GM18499 (cell line): ENCODE data around the gene TEAD2.

Source experiments
- ATAC-seq: cut with Tn5 transposase; IDR thresholded peaks from one replicate; pipeline ENCODE4 v1.9.1; 2021; ENCODE audit warnings: moderate number of reproducible peaks; ENCODE audit not compliant: insufficient read depth, unreplicated experiment

The TEAD2 gene

GRCh38 chr19:49362048-49362928 is at the start of gene TEAD2:
TSS of gene TEAD2 (minus strand) at chr19:49362416. CDS start at chr19:49360075, 2,341 bp downstream.
- no peak for ATAC-seq

GRCh38 chr19:49411681-49412326 is 49.6 kb upstream of the TEAD2 start:
- no peak for ATAC-seq

GRCh38 chr19:49409441-49410029 is 47.3 kb upstream of the TEAD2 start:
- no peak for ATAC-seq

- ATAC-seq, result no peak
Observed at GRCh38 chr19:49408816-49409440, 46.7 kb upstream of the TEAD2 start.

GRCh38 chr19:49407482-49408015 is 45.3 kb upstream of the TEAD2 start:
- no peak for ATAC-seq

GRCh38 chr19:49407079-49407478 is 44.9 kb upstream of the TEAD2 start:
- ATAC-seq, result no peak

- ATAC-seq, result no peak
Observed at GRCh38 chr19:49403404-49404187, 41.4 kb upstream of the TEAD2 start.

- ATAC-seq, result no peak
Observed at GRCh38 chr19:49400029-49400428, 37.8 kb upstream of the TEAD2 start.

GRCh38 chr19:49398931-49399330 is 36.7 kb upstream of the TEAD2 start:
- ATAC-seq, result no peak

GRCh38 chr19:49398001-49398615 is 35.9 kb upstream of the TEAD2 start:
- ATAC-seq, result no peak

- ATAC-seq, result no peak
Observed at GRCh38 chr19:49396738-49397505, 34.7 kb upstream of the TEAD2 start.

GRCh38 chr19:49395581-49396407 is 33.6 kb upstream of the TEAD2 start:
- no peak for ATAC-seq

GRCh38 chr19:49393881-49394280 is 31.7 kb upstream of the TEAD2 start:
- ATAC-seq, result no peak

GRCh38 chr19:49391581-49392399 is 29.6 kb upstream of the TEAD2 start:
- no peak for ATAC-seq

GRCh38 chr19:49390929-49391359 is 28.7 kb upstream of the TEAD2 start:
- no peak for ATAC-seq

GRCh38 chr19:49390131-49390928 is 28.1 kb upstream of the TEAD2 start:
- ATAC-seq, result no peak
